ENCODE results near the gene ATP5MC2.
"Not testable (repeated sequence)": the region's sequence is repeated elsewhere in the genome, so short reads cannot be mapped to it uniquely, and the experiment has no call there.

ATP5MC2 gene

DNA sequence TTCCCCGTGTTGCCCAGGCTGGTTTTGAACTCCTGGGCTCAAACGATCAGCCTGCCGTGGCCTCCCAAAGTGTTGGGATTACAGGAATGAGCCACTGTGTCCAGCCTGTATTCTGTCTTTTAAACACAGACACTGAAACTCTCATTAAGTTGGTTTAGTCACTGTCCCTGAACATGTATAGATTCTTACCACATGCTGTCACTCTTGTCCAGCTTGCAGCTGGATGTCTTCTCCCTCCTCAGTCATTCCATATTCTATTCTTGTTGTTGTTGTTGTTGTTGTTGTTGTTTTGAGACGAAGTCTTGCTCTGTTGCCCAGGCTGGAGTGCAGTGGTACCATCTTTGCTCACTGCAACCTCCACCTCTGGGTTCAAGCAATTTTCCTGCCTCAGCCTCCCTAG, 12.3 kb upstream of the ATP5MC2 start:
- no peak for DNase-seq

- no peak for DNase-seq
These were observed 10.6 kb upstream of the ATP5MC2 start for GRCh38 chr12:53686436-53686835.

GRCh38 chr12:53684654-53685220, 8.9 kb upstream of the ATP5MC2 start:
- DNase-seq = no peak

GRCh38 chr12:53683983-53684382, 8.1 kb upstream of the ATP5MC2 start:
- no peak for DNase-seq

GRCh38 chr12:53683494-53683893, 7.6 kb upstream of the ATP5MC2 start:
- no peak for DNase-seq

GRCh38 chr12:53680061-53680460, 4.2 kb upstream of the ATP5MC2 start:
- DNase-seq = not testable (repeated sequence)

DNA sequence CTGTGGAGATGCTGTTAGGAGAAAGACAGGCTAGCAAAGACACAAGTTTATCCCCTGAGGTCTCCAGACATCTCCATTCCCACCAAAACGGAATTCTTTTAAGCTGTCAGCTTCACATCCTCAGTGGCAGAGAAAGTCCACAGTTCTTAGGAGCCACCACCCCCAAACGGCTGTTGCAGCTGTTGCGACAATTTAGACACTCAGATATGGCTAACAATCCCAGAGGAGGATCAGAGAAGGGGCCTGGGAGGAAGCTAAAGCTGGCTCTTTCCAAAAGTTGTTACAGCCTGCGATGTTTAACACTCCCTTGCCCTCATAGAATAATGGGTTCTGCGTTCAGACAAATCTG, 1.9 kb upstream of the ATP5MC2 start:
- no peak for DNase-seq

DNA sequence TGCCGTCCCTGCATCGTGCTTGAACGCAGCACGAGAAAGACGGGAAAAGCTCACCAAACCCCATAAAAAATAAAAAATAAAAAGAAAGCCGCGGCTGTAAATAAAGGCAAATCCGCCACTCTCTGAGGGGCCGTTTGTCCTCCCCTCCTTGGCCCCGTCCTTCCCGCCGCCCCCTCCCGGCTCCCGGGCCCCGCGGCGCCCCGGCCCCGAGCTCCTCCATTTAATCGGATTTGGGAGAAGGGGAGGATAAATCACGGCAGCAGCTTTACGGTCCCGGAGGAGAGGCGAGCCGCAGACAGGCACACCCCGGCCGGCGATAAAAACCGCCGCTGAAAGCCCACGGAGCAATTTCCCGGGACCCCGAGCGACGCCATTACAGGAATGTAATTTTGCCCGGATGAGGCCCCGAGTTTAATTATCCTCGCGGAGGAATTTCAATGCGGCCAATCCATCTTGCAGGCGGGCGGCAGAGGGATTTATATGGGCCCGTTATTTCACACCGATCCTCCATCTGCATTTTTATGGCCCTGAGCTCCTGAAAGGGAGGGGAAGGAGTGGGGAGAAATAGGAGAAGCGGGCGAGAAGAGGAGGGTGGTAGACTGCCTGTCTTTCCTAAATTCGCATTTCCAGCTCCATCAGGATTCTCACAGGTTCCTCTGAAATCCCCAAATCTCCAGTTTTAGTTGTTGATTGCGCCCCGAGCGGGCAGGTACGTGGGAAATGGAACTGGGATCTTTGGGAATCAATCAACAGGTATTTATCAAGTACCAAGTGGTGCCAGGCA, 1.3 kb upstream of the ATP5MC2 start:
- DNase-seq = no peak

DNA sequence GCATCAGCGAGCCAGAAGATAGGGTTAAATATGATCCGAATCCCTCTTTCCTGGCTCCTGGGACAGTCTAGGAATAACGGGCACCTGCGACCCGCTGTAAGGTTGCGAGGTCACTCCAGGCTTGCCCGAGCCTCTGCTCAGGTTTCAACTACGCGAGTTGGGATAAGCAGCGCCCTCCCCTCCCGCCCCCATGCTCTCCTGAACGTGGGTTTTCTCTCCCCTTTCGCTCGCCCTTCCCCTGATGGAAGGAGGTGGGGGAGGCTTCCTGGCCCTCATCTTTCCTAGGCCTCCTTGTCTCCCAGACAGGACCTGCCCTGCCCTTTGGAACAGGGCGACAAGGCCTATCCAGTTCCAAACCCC, 753 bp upstream of the ATP5MC2 start:
- DNase-seq = peak in 1 of 3 donors; percentile 33

GRCh38 chr12:53674977-53675700, 744 bp downstream of the ATP5MC2 start:
- peak; percentile 18 to 49 (median 34) for DNase-seq

GRCh38 chr12:53670971-53671370, 4.9 kb downstream of the ATP5MC2 start:
- DNase-seq = no peak

GRCh38 chr12:53670308-53670707, 5.6 kb downstream of the ATP5MC2 start:
- DNase-seq = no peak

- no peak for DNase-seq
These were observed 8.8 kb downstream of the ATP5MC2 start for GRCh38 chr12:53667080-53667479.

- no peak for DNase-seq
These were observed 10.9 kb downstream of the ATP5MC2 start for GRCh38 chr12:53664936-53665335.

DNA sequence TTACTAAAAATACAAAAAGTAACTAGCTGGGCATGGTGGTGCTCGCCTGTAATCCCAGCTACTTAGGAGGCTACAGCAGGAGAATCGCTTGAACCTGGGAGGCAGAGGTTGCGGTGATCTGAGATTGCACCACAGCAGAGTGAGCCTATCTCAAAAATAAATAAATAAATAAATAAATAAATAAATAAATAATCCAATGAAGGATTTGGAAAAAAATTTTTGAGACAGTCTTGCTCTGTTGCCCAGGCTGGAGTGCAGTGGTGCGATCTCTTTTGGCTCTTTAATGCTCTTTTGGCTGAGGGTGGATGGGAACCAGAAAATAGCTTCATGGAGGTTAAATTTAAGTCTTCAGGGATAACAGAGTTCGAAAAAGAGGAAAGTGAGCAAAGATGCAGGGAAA, 11.7 kb downstream of the ATP5MC2 start:
- DNase-seq = no peak

GRCh38 chr12:53660041-53660440, 15.8 kb downstream of the ATP5MC2 start:
- no peak for DNase-seq

DNA sequence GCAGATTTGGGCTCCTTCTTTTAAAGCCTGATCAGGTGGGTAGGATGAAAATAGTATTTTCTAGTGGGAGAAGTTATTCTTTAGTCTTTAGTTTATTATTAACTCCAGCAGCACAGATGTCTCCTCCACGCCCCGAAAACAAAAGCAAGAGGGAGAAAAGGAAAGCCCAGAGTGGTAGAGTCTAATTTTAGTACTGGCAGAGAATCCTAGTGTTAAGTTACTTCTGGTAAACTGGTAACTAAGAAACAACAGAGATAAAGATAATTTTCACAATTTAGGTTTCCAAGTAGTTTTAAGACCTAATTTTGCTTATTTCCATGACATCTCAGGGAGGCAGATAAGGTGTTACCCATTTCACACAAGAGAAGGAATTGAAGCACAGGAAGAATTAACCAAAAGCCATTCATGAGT, 16.3 kb downstream of the ATP5MC2 start:
- DNase-seq = no peak

- no peak for DNase-seq
These were observed 16.8 kb downstream of the ATP5MC2 start for GRCh38 chr12:53659011-53659551.

GRCh38 chr12:53657041-53657440, 18.8 kb downstream of the ATP5MC2 start:
- DNase-seq = no peak

GRCh38 chr12:53653595-53653994, 22.3 kb downstream of the ATP5MC2 start:
- DNase-seq = no peak

DNA sequence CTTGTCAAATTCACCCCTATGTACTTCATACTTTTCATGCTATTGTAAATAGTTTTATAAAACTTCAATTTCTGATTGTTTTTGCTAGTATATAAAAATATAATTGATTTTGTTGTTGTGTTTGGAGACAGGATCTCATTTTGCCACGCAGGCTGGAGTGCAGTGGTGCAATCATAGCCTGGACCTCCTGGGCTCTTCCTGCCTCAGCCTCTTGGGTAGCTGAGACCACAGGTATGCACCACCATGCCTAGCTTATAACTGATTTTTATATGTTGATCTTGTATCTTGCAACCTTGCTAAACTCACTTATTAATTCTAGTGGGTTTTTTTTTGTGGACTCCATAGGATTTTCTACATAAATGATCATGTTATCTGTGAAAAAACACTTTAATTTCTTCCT, 23.5 kb downstream of the ATP5MC2 start:
- DNase-seq = no peak

DNA sequence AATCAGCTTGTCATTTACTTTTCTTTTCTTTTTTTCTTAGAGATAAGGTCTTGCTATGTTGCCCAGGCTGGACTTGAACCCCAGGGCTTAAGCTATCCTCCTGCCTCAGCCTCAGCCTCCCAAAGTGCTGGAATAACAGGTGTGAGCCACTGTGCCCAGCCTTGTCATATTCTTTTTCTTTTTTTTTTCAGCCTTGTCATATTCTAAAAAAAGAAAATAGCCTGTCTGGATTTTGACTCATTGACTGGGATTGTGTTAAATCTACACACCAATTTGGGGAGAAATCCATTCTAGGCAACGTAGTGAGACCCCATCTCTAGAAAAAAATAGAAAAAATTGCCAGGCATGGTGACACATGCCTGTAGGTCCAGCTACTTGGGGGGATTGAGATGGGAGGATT, 24.1 kb downstream of the ATP5MC2 start:
- no peak for DNase-seq

DNA sequence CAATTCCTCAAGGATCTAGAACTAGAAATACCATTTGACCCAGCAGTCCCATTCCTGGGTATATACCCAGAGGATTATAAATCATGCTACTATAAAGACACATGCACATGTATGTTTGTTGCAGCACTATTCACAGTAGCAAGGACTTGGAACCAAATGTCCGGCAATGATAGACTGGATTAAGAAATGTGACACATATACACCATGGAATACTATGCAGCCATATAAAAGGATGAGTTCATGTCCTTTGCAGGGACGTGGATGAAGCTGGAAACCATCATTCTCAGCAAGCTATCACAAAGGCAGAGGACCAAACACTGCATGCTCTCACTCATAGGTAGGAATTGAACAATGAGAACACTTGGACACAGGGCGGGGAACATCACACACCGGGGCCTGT, 29.6 kb downstream of the ATP5MC2 start:
- DNase-seq = not testable (repeated sequence)

DNA sequence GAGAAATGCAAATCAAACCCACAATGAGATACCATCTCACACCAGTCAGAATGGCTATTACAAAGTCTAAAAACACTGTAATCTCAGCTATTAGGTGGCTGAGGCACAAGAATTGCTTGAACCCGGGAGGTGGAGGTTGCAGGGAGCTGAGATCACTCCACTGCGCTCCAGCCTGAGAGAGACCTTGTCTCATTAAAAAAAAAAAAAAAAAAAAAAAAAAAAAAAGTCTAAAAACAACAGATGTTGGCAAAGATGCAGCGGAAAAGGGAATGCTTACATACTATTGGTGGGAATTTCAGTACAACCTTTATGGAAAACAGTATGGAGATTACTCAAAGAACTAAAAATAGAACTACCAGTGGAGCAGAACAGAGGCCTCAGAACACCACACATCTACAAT, 30.7 kb downstream of the ATP5MC2 start:
- DNase-seq = no peak
